Loucy (cell line): ENCODE results near the gene NKAPL.

Experiments
- H2AFZ ChIP-seq: fragments of 200-600 bp; sonication (generic); 2 replicates; pipeline ENCODE4 v1.6.0; 2016; ENCODE audit warnings: antibody characterized with exemption, mild to moderate bottlenecking, low read length, moderate library complexity
- H3F3A ChIP-seq: fragments of 200-600 bp; 2 replicates; pipeline ENCODE4 v1.6.0; 2016; ENCODE audit warnings: antibody characterized with exemption, low read depth, mild to moderate bottlenecking
- H3K27me3 ChIP-seq: fragments of 200-600 bp; sonication (generic); 2 replicates; pipeline ENCODE4 v1.6.1; 2014; ENCODE audit warnings: low read length, mild to moderate bottlenecking; ENCODE audit not compliant: insufficient read depth, poor library complexity, severe bottlenecking
- H3K36me3 ChIP-seq: fragments of 200-600 bp; sonication (generic); 2 replicates; pipeline ENCODE4 v1.6.1; 2016; ENCODE audit warnings: low read length; ENCODE audit not compliant: insufficient read depth
- H3K4me1 ChIP-seq: fragments of 200-600 bp; sonication (generic); 2 replicates; pipeline ENCODE4 v1.5.1; 2014; ENCODE audit warnings: low read length, mild to moderate bottlenecking; ENCODE audit not compliant: insufficient read depth, poor library complexity, severe bottlenecking
- H3K4me2 ChIP-seq: fragments of 200-600 bp; sonication (generic); 2 replicates; pipeline ENCODE4 v1.6.0; 2014; ENCODE audit warnings: antibody characterized with exemption, low read length, low read depth, mild to moderate bottlenecking; ENCODE audit not compliant: poor library complexity, severe bottlenecking
- H3K4me3 ChIP-seq: fragments of 200-600 bp; sonication (generic); 2 replicates; pipeline ENCODE4 v1.5.1; 2014; ENCODE audit warnings: low read length, mild to moderate bottlenecking, mixed read lengths; ENCODE audit not compliant: poor library complexity, severe bottlenecking
- H3K79me2 ChIP-seq: fragments of 200-600 bp; sonication (generic); 2 replicates; pipeline ENCODE4 v1.6.1; 2014; ENCODE audit warnings: low read length; ENCODE audit not compliant: insufficient read depth
- H3K9ac ChIP-seq: fragments of 200-600 bp; sonication (generic); 2 replicates; pipeline ENCODE4 v1.6.0; 2014; ENCODE audit warnings: mild to moderate bottlenecking, low read depth, low read length, moderate library complexity; ENCODE audit not compliant: poor library complexity, severe bottlenecking
- H3K9me2 ChIP-seq: fragments of 200-600 bp; sonication (generic); replicated peaks from 2 replicates; pipeline ENCODE4 v1.6.1; 2016; ENCODE audit warnings: low read depth, low read length, mixed read lengths
- H3K9me3 ChIP-seq: fragments of 200-600 bp; sonication (generic); 2 replicates; pipeline ENCODE4 v1.6.1; 2014; ENCODE audit warnings: mild to moderate bottlenecking, antibody characterized with exemption, low read length, low read depth; ENCODE audit not compliant: insufficient read depth
- H4K20me1 ChIP-seq: fragments of 200-600 bp; sonication (generic); 2 replicates; pipeline ENCODE4 v1.6.0; 2014; ENCODE audit warnings: antibody characterized with exemption, low read length, mild to moderate bottlenecking; ENCODE audit not compliant: insufficient read depth, poor library complexity, severe bottlenecking
- CTCF ChIP-seq: fragments of 200-600 bp; sonication (generic); conservative IDR thresholded peaks from 2 replicates; pipeline ENCODE4 v1.5.1; 2014; ENCODE audit warnings: mild to moderate bottlenecking, antibody characterized with exemption, low read length
- EZH2phosphoT487 ChIP-seq: fragments of 200-600 bp; IDR thresholded peaks from 2 replicates; pipeline ENCODE4 v1.6.1; 2018; ENCODE audit warnings: antibody characterized with exemption, mild to moderate bottlenecking, moderate library complexity, borderline replicate concordance

Gene NKAPL

GRCh38 chr6:28274888-28275287 is 15.8 kb downstream of the NKAPL start:
- no peak overlapping the region for H3K4me2 ChIP-seq
- H3K9me2 ChIP-seq, result no peaks in the 10 kb centered on the region
- H3K9ac ChIP-seq, result no peak overlapping the region
- no peaks in the 10 kb centered on the region for H3K27me3 ChIP-seq
- 0 out of 2 replicates have a peak, but pooled peaks cover 8% of the 10 kb centered on the region for H3K79me2 ChIP-seq
- no peak overlapping the region for H3K4me3 ChIP-seq
- no peaks in the 10 kb centered on the region for H3F3A ChIP-seq
- no peak overlapping the region for H2AFZ ChIP-seq
- H3K36me3 ChIP-seq, result peaks cover 42% of the 10 kb centered on the region; the same call in 1 of the 2 replicates
- H3K9me3 ChIP-seq, result no peaks in the 10 kb centered on the region
- no peaks in the 10 kb centered on the region for H4K20me1 ChIP-seq
- no peaks in the 10 kb centered on the region for H3K4me1 ChIP-seq
- no peak for TF ChIP-seq EZH2phosphoT487
- no peak for TF ChIP-seq CTCF

DNA sequence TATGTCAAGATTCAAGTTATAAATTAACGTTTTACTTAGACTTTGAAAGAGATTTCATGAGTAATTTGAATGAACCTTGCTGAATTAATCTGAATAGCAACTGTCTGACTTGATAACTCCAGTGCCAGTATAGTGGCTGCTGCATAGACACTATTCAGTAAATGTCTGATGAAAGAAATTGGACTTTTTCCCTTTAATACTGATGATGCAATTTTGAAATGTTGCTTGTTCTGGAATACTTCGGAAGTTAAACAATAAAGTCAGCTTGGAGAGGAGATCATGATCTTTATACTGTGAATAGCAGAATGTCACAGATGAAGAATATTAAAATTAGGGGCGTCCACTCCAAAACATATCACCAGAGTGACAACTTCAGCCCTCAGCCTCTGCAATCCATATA is 18.6 kb downstream of the NKAPL start:
- Histone ChIP-seq H3K9ac (no peak overlapping the region), H3F3A (no peaks in the 10 kb centered on the region), H3K4me3 (no peak overlapping the region), H3K4me1 (no peaks in the 10 kb centered on the region), H3K4me2 (no peak overlapping the region), H3K27me3 (no peaks in the 10 kb centered on the region), H3K9me3 (no peaks in the 10 kb centered on the region), H3K79me2 (peaks cover 12% of the 10 kb centered on the region; the same call in 1 of the 2 replicates), H3K36me3 (peaks cover 31% of the 10 kb centered on the region; the same call in 1 of the 2 replicates), H4K20me1 (no peaks in the 10 kb centered on the region), H3K9me2 (no peaks in the 10 kb centered on the region), H2AFZ (no peak overlapping the region)
- TF ChIP-seq EZH2phosphoT487, result no peak
- TF ChIP-seq CTCF, result no peak

DNA sequence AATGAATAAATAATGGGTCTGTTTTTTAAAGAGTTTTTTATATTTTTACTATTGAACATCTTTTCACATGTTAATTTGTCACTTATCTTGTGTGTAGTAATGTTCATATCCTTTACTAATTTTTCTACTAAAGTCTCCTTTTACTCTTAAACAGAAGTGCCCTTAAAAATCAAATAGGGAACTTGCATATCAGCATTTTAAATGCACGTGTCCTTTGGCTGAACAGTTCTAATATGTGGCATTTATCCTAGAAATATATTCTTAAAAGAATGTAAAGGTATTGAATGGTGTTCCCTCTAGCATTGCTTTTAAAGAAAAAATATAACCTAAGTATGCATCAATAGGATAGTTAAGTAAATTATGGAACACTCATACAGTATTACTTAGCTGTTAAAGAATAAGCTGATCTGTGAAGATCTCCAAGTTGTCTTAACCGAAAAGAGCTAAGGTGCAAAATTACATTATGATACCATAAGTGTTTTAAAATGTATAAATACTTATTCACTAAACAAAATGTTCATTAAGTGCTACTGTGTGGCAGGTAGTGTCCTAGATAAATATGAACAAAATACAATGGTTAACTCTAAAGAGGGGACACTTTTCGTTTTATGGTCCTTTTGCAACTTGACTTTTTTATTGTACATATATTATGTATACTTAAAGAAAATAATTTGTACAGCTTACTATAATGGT is 21.6 kb downstream of the NKAPL start:
- H3K9ac ChIP-seq, result peak overlapping the region; percentile 79
- no peaks in the 10 kb centered on the region for H3K9me3 ChIP-seq
- H3K27me3 ChIP-seq, result no peaks in the 10 kb centered on the region
- no peak for TF ChIP-seq EZH2phosphoT487
- no peak for TF ChIP-seq CTCF
- H4K20me1 ChIP-seq, result no peaks in the 10 kb centered on the region
- no peaks in the 10 kb centered on the region for H3F3A ChIP-seq
- no peaks in the 10 kb centered on the region for H3K9me2 ChIP-seq
- peaks cover 23% of the 10 kb centered on the region for H3K4me1 ChIP-seq
- H2AFZ ChIP-seq, result peak overlapping the region; percentile 89
- H3K4me2 ChIP-seq, result peak overlapping the region; percentile 66
- peaks cover 17% of the 10 kb centered on the region; the same call in 1 of the 2 replicates for H3K36me3 ChIP-seq
- H3K4me3 ChIP-seq, result peak overlapping the region; percentile 83
- H3K79me2 ChIP-seq, result peaks cover 25% of the 10 kb centered on the region; the same call in 1 of the 2 replicates
